ENCODE results near the gene ADCY9.
"Not testable (repeated sequence)": the region's sequence is repeated elsewhere in the genome, so short reads cannot be mapped to it uniquely, and the experiment has no call there.

ADCY9 gene

GRCh38 chr16:4116325-4117249, at the start of gene ADCY9:
ADCY9 (minus strand) TSS chr16:4116442; CDS start chr16:4115442, 1,000 bp downstream.
- DNase-seq (ENCODE audit: low read depth in 2 of 2) = peak; percentile 41 to 42

DNA sequence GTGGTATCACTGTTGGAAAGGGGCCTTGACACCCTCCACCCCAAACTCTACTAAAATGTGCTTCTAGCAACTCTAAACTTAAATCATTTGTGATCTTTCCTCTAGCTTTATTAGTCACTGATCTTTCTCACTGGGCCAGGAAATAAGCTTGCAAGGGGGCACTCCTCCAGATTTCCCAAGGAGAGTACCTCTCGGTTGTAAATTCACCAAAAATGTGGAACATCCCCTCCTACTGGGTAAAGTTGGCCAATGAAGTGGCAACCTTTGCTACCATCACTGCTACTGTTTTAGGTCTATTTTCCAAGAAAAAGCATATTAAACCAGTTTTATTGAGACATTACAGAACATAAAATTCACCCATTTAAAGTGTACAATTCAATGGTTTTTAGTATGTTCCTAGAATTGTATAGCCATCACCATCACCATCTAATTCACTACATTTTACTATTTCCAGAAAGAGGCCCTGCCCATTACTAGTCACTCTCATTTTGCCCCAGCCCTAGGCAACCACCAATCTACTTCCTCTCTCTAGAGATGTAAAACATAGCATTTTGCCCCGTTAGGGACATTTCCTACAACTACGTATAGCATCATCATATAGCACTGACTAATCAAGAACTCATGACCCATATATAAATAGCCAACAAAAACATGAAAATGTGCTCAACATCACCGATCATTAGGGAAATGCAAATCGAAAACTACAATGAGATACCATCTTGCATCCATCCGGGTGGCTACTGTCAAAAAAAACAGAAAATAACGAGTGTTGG, 44.6 kb upstream of the ADCY9 start:
- no peak for DNase-seq (ENCODE audit: low read depth in 2 of 2)

- no peak for DNase-seq (ENCODE audit: low read depth in 2 of 2)
Measured at GRCh38 chr16:4159726-4160125, 43.5 kb upstream of the ADCY9 start.

GRCh38 chr16:4158143-4159093, 42.2 kb upstream of the ADCY9 start:
- no peak for DNase-seq (ENCODE audit: low read depth in 2 of 2)

GRCh38 chr16:4157376-4157825, 41.2 kb upstream of the ADCY9 start:
- no peak for DNase-seq (ENCODE audit: low read depth in 2 of 2)

DNA sequence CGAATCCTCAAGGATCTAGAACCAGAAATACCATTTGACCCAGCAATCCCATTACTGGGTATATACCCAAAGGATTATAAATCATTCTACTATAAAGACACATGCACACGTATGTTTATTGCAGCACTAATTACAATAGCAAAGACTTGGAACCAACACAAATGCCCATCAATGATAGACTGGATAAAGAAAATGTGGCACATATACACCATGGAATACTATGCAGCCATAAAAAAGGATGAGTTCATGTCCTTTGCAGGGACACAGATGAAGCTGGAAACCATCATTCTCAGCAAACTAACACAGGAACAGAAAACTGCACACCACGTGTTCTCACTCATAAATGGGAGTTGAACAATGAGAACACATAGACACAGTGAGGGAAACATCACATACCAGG, 40.3 kb upstream of the ADCY9 start:
- DNase-seq (ENCODE audit: low read depth in 2 of 2) = not testable (repeated sequence)

DNA sequence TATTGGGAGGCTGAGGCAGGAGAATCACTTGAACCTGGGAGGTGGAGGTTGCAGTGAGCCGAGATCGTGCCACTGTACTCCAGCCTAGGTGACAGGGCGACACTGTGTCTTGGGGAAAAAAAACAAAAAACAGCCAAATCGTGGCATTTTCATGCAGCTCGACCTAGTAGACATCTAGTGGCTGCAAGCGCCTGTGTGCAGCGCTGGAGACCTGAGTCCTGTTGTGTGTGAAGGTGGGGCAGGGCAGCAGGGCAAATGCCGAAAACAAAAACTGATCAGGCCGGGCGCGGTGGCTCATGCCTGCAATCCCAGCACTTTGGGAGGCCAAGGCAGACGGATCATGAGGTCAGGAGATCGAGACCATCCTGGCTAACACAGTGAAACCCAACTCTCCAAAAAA, 37.1 kb upstream of the ADCY9 start:
- not testable (repeated sequence) for DNase-seq (ENCODE audit: low read depth in 2 of 2)

DNA sequence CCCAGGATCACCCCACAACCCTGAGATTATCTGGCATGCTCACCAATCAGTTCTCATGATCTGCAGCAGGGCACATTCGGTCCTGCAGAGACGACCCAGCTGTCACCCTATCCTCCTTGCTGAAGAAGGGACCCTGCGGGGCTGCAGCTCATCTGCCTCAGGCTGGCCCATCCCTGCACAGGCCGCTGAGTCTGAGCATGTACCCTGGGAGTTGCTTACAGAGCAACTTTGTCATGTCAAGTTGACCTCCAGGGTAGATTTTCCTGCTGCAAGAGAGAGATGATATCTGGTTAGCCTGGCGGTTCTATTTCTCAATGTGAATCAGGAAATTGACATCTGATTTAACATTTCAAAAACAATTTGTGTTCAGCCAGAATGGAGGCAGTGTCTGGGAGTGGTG, 36.0 kb upstream of the ADCY9 start:
- no peak for DNase-seq (ENCODE audit: low read depth in 2 of 2)

- no peak for DNase-seq (ENCODE audit: low read depth in 2 of 2)
Measured at GRCh38 chr16:4147236-4147635, 31.0 kb upstream of the ADCY9 start.

DNA sequence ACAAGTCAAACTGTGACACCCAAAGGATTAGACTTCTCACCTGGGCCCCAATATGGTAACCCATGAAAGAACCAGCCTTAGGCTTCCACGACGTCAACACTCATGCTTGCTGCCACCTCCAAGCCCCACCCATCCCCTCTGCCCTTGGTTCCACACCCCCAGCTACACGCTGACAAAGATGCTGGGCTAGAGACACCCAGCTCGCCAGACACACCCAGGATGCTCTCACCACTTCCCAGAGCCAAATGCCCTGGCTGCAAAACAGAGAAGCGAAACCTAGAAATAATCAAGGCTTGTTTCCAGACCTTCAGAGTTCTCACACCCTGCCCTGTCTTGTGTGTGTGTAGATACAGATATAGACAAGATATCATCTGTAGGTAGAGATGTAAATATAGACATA, 26.0 kb upstream of the ADCY9 start:
- DNase-seq (ENCODE audit: low read depth in 2 of 2) = no peak

- no peak for DNase-seq (ENCODE audit: low read depth in 2 of 2)
Measured at GRCh38 chr16:4141604-4142003, 25.4 kb upstream of the ADCY9 start.

- DNase-seq (ENCODE audit: low read depth in 2 of 2) = no peak
Measured at GRCh38 chr16:4140652-4141051, 24.4 kb upstream of the ADCY9 start.

DNA sequence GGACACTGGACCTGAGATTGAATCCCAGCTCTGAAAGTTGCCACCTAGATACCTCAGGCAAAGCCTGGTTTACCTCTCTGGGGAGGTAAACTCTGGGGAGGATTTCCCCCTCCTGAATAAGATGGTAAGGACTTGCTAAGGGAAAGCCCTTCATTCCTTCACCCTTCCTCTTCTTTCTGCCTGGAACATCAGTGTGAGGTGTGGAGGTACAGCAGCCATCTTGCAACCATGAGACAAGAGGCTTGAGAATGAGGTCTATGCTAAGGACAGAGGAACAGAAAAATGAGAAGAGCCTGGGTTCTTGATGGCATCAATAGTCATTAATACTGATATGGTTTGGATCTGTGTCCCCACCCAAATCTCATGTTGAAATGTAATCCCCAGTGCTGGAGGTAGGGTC, 23.7 kb upstream of the ADCY9 start:
- no peak for DNase-seq (ENCODE audit: low read depth in 2 of 2)

GRCh38 chr16:4138713-4139112, 22.5 kb upstream of the ADCY9 start:
- no peak for DNase-seq (ENCODE audit: low read depth in 2 of 2)

- DNase-seq (ENCODE audit: low read depth in 2 of 2) = no peak
Measured at GRCh38 chr16:4137438-4137837, 21.2 kb upstream of the ADCY9 start.

DNA sequence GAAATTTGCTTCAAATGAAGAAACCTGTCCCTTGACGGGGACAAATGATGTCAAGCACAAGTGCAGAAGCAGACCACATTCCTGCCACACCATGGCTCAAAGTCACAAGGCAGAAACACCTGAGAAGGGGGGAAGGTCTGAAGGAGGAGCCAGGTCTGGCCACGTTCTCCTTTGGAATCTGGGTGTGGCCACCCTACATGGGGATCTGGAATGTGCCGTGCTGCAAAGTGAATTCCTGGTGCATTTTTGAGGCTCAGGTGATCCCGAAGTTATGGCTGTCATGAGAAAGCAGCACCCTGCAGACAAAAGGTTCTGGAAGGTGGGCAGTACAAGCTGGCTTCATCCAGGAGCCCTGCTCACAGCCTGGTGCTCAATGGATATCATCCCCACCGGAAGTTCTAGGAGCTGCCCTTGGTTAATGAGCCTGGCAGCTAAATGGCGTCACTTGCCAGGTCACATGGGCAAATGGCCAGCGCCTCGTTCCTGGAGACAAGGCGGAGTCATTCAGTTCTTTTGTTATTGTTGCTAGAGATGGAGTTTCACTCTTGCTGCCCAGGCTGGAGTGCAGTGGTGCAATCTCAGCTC, 20.1 kb upstream of the ADCY9 start:
- DNase-seq (ENCODE audit: low read depth in 2 of 2) = no peak

GRCh38 chr16:4135537-4135936, 19.3 kb upstream of the ADCY9 start:
- no peak for DNase-seq (ENCODE audit: low read depth in 2 of 2)

GRCh38 chr16:4133897-4134372, 17.7 kb upstream of the ADCY9 start:
- DNase-seq (ENCODE audit: low read depth in 2 of 2) = no peak

DNA sequence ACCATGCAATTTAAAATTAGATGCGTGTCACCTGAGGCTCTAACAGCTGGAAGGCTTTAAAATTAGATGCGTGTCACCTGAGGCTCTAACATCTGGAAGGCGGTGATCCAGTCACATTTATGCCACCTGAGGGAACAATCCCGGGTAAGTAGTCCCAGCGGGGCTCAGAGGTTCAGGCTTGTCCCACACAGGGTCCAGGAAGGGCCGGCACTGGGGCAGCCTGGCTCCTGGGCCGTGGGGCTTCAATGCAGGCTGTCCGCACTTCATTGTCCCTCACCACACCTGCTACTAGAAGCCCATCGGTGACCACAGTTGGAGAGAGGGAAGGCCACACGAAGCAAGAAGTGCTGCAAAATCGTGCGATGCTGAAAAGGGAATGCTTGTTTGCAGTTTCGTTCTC, 15.4 kb upstream of the ADCY9 start:
- DNase-seq (ENCODE audit: low read depth in 2 of 2) = no peak

- no peak for DNase-seq (ENCODE audit: low read depth in 2 of 2)
Measured at GRCh38 chr16:4124535-4125294, 8.5 kb upstream of the ADCY9 start.
